OCI-LY3 (cell line): ENCODE data around the gene PRMT7.

Source experiments
- EZH2phosphoT487 ChIP-seq: fragments of 200-600 bp; shearing (Covaris generic); IDR thresholded peaks from 2 replicates; pipeline ENCODE4 v1.6.1; 2018; ENCODE audit warnings: antibody characterized with exemption, mixed run types, low read depth
- TF ChIP-seq, protein P1 (sequence below): fragments of 200-600, 300-600 bp; sonication (generic); IDR thresholded peaks from 2 replicates; pipeline ENCODE4 v1.5.1; 2014; ENCODE audit warnings: antibody characterized with exemption, low read length, low read depth

DNA sequence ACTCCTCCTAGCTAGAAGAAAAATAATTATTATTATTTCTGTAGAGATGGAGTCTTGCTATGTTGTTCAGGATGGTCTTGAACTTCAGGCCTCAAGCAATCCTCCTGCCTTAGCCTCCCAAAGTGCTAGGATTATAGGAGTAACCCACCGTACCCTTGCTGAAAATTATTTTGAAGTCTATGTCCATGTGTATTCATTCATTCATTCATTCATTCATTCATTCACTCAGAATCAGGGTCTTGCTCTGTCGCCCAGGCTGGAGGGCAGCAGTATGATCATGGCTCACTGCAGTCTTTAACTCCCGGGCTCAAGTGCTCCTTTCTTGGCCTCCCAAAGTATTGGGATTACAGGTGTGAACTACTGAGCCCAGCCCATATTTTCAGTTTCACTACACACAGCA, 4.2 kb upstream of the PRMT7 start:
- TF ChIP-seq, protein P1, sequence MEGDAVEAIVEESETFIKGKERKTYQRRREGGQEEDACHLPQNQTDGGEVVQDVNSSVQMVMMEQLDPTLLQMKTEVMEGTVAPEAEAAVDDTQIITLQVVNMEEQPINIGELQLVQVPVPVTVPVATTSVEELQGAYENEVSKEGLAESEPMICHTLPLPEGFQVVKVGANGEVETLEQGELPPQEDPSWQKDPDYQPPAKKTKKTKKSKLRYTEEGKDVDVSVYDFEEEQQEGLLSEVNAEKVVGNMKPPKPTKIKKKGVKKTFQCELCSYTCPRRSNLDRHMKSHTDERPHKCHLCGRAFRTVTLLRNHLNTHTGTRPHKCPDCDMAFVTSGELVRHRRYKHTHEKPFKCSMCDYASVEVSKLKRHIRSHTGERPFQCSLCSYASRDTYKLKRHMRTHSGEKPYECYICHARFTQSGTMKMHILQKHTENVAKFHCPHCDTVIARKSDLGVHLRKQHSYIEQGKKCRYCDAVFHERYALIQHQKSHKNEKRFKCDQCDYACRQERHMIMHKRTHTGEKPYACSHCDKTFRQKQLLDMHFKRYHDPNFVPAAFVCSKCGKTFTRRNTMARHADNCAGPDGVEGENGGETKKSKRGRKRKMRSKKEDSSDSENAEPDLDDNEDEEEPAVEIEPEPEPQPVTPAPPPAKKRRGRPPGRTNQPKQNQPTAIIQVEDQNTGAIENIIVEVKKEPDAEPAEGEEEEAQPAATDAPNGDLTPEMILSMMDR, result no peak
- TF ChIP-seq EZH2phosphoT487, result no peak
